GM12873 (cell line): ENCODE measurements around the gene GTF3C4.

Experiments
- TF ChIP-seq, protein P1 (sequence below): IDR thresholded peaks from 2 replicates; pipeline ENCODE4 v1.5.1; 2012; ENCODE audit warnings: low read depth, mild to moderate bottlenecking, moderate library complexity, low read length, control low read depth; ENCODE audit not compliant: insufficient read depth; ENCODE audit errors: missing control alignments

GTF3C4 gene

GRCh38 chr9:132638240-132638639, 32.0 kb upstream of the GTF3C4 start:
- TF ChIP-seq, protein P1, sequence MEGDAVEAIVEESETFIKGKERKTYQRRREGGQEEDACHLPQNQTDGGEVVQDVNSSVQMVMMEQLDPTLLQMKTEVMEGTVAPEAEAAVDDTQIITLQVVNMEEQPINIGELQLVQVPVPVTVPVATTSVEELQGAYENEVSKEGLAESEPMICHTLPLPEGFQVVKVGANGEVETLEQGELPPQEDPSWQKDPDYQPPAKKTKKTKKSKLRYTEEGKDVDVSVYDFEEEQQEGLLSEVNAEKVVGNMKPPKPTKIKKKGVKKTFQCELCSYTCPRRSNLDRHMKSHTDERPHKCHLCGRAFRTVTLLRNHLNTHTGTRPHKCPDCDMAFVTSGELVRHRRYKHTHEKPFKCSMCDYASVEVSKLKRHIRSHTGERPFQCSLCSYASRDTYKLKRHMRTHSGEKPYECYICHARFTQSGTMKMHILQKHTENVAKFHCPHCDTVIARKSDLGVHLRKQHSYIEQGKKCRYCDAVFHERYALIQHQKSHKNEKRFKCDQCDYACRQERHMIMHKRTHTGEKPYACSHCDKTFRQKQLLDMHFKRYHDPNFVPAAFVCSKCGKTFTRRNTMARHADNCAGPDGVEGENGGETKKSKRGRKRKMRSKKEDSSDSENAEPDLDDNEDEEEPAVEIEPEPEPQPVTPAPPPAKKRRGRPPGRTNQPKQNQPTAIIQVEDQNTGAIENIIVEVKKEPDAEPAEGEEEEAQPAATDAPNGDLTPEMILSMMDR, result no peak

DNA sequence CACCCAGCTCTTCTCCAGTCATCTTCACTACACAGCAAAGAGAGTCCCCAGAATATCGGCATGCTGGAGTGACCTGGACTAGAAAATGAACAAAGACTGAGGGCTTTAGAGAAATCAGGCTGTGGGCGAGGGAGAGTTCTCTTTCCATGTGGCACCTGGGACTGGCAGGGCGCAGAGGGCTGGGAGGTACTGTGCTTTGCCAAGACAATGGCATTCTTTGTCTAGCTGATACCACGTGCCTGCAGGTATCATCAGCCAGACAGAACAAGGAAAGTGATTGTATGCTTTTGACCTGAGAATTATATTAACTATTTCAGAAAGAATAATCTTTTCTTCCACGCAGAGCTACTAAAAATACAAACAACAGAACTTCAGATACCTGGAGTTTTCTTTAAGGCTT, 30.9 kb upstream of the GTF3C4 start:
- TF ChIP-seq, protein P1, result no peak

GRCh38 chr9:132641216-132641615, 29.0 kb upstream of the GTF3C4 start:
- TF ChIP-seq, protein P1, result no peak

DNA sequence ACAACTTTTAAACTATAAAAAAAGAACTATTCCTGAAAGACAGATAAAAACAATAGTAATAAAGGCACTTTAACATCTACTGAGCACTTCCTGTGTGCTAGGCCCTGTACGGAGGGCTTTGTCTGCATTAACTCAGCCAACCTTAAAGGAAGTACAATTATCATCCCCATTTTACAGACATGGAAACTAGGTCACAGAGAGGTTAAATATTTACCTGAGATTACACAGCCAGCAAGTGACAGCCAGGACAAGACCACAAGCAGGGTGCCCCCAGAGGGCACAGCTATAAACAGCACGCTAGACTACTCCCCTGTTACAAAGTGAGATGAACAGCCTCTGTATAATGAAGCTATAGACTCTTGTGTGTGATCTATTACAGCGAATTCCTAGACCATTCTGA, 26.0 kb upstream of the GTF3C4 start:
- TF ChIP-seq, protein P1, result peak; percentile 53

DNA sequence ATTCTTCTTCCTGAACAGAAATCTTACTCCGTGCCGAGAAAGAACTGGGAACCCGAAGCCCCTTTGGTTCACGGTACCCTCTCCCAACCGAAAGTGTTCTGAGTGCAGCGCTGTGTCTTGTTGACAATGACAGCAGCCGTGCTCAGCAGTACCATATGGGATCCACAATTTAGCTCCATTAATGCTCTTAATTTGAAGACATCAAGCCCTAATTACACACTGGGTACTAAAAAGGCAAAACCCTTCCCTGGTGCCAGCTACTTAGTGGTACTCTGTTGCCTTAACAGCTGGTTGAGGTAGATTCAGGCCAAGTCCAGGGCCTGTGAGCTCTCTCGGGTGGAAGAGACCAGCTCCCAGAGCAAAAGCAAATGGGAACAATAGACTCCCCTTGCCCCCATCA, 25.0 kb upstream of the GTF3C4 start:
- TF ChIP-seq, protein P1, result no peak

- TF ChIP-seq, protein P1, result no peak
These were observed 24.6 kb upstream of the GTF3C4 start for GRCh38 chr9:132645711-132646110.

GRCh38 chr9:132646726-132647125, 23.5 kb upstream of the GTF3C4 start:
- TF ChIP-seq, protein P1, result no peak
